Measurements from ENCODE around the gene MMP11. TPM values are rescaled to one million over a fixed set of nuclear protein-coding genes. Genes with fewer than 3 reads are reported as not detected.

The MMP11 gene
- total and polyA plus RNA-seq, 2 of the 13 experiments (the other 11 are each of a cell fraction or from before 2014, with no cell fraction given), result 8.9 to 28.6 TPM

DNA sequence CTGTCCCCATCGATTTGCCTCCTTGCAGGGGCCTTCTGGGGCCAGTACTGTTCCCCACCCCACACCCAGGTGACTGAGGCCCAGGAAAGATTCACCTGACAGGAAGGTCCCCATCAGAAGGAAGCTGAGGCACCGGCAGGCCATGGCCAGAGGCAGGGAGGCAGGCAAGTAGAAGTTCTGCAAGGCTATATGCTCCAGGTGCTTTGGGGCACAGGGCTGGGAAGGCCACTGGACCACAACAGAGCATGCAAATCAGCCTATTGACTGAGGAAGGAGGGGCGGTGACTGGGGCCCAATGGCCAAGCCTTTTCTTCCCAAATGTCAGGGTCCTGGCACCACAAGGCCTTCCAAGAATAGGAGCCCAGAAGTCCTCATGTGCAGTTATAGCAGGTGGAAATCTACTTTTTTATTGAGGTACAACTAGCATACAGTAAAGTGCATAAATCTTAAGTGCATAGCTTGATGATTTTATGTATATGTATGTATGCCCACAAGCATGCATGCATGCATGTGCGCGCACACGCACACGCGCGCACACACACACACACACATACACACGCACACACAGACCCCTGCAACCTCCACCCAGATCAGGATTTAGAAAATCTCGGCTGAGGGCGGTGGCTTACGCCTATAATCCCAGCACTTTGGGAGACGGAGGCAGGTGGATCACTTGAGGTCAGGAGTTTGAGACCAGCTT, 18.3 kb upstream of the MMP11 start, which contains the start of gene VPREB3 (continued):
- TF ChIP-seq, protein P1, sequence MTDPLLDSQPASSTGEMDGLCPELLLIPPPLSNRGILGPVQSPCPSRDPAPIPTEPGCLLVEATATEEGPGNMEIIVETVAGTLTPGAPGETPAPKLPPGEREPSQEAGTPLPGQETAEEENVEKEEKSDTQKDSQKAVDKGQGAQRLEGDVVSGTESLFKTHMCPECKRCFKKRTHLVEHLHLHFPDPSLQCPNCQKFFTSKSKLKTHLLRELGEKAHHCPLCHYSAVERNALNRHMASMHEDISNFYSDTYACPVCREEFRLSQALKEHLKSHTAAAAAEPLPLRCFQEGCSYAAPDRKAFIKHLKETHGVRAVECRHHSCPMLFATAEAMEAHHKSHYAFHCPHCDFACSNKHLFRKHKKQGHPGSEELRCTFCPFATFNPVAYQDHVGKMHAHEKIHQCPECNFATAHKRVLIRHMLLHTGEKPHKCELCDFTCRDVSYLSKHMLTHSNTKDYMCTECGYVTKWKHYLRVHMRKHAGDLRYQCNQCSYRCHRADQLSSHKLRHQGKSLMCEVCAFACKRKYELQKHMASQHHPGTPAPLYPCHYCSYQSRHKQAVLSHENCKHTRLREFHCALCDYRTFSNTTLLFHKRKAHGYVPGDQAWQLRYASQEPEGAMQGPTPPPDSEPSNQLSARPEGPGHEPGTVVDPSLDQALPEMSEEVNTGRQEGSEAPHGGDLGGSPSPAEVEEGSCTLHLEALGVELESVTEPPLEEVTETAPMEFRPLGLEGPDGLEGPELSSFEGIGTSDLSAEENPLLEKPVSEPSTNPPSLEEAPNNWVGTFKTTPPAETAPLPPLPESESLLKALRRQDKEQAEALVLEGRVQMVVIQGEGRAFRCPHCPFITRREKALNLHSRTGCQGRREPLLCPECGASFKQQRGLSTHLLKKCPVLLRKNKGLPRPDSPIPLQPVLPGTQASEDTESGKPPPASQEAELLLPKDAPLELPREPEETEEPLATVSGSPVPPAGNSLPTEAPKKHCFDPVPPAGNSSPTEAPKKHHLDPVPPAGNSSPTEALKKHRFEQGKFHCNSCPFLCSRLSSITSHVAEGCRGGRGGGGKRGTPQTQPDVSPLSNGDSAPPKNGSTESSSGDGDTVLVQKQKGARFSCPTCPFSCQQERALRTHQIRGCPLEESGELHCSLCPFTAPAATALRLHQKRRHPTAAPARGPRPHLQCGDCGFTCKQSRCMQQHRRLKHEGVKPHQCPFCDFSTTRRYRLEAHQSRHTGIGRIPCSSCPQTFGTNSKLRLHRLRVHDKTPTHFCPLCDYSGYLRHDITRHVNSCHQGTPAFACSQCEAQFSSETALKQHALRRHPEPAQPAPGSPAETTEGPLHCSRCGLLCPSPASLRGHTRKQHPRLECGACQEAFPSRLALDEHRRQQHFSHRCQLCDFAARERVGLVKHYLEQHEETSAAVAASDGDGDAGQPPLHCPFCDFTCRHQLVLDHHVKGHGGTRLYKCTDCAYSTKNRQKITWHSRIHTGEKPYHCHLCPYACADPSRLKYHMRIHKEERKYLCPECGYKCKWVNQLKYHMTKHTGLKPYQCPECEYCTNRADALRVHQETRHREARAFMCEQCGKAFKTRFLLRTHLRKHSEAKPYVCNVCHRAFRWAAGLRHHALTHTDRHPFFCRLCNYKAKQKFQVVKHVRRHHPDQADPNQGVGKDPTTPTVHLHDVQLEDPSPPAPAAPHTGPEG (CRISPR knock-in tag; IDR thresholded peaks at IDR 0.05), result no peak
- TF ChIP-seq ZZZ3 (CRISPR knock-in tag; IDR thresholded peaks at IDR 0.05; ENCODE audit: borderline replicate concordance) (no peak), ZNF891 (CRISPR knock-in tag; IDR thresholded peaks at IDR 0.05) (no peak)
- TF ChIP-seq, protein P2, sequence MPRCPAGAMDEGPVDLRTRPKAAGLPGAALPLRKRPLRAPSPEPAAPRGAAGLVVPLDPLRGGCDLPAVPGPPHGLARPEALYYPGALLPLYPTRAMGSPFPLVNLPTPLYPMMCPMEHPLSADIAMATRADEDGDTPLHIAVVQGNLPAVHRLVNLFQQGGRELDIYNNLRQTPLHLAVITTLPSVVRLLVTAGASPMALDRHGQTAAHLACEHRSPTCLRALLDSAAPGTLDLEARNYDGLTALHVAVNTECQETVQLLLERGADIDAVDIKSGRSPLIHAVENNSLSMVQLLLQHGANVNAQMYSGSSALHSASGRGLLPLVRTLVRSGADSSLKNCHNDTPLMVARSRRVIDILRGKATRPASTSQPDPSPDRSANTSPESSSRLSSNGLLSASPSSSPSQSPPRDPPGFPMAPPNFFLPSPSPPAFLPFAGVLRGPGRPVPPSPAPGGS (CRISPR knock-in tag; IDR thresholded peaks at IDR 0.05), result no peak
